GM19023 (cell line): ENCODE data around the gene PDGFD.

ENCODE experiments used
- ATAC-seq: cut with Tn5 transposase; IDR thresholded peaks from one replicate; pipeline ENCODE4 v1.9.1; 2021; ENCODE audit warnings: mild to moderate bottlenecking, moderate library complexity; ENCODE audit not compliant: unreplicated experiment

PDGFD gene

GRCh38 chr11:103894034-103894433, 269.9 kb downstream of the PDGFD start:
- no peak for ATAC-seq

GRCh38 chr11:103893371-103893770, 270.6 kb downstream of the PDGFD start:
- no peak for ATAC-seq

GRCh38 chr11:103892603-103893002, 271.3 kb downstream of the PDGFD start:
- ATAC-seq, result no peak

- no peak for ATAC-seq
These were observed 273.3 kb downstream of the PDGFD start for GRCh38 chr11:103890654-103891053.

- ATAC-seq, result no peak
These were observed 274.3 kb downstream of the PDGFD start for GRCh38 chr11:103889679-103890078.

- no peak for ATAC-seq
These were observed 275.4 kb downstream of the PDGFD start for GRCh38 chr11:103888541-103888951.

GRCh38 chr11:103887001-103887658, 276.8 kb downstream of the PDGFD start:
- peak; percentile 75 for ATAC-seq

GRCh38 chr11:103883856-103884255, 280.1 kb downstream of the PDGFD start:
- no peak for ATAC-seq

- no peak for ATAC-seq
These were observed 280.7 kb downstream of the PDGFD start for GRCh38 chr11:103883291-103883690.

- no peak for ATAC-seq
These were observed 282.4 kb downstream of the PDGFD start for GRCh38 chr11:103881584-103881983.

GRCh38 chr11:103880968-103881367, 283.0 kb downstream of the PDGFD start:
- no peak for ATAC-seq

GRCh38 chr11:103878646-103879045, 285.3 kb downstream of the PDGFD start:
- ATAC-seq, result no peak

GRCh38 chr11:103877221-103877620, 286.7 kb downstream of the PDGFD start:
- ATAC-seq, result no peak

- ATAC-seq, result peak; percentile 94
These were observed 288.0 kb downstream of the PDGFD start for GRCh38 chr11:103875855-103876510.

- ATAC-seq, result no peak
These were observed 291.2 kb downstream of the PDGFD start for GRCh38 chr11:103872748-103873147.

- ATAC-seq, result no peak
These were observed 291.9 kb downstream of the PDGFD start for GRCh38 chr11:103871923-103872551.

GRCh38 chr11:103870821-103871309, 293.1 kb downstream of the PDGFD start:
- ATAC-seq, result no peak

- ATAC-seq, result no peak
These were observed 296.5 kb downstream of the PDGFD start for GRCh38 chr11:103867481-103867880.

- no peak for ATAC-seq
These were observed 300.4 kb downstream of the PDGFD start for GRCh38 chr11:103863497-103863896.

- ATAC-seq, result no peak
These were observed 301.2 kb downstream of the PDGFD start for GRCh38 chr11:103862802-103863174.

GRCh38 chr11:103862094-103862801, 301.7 kb downstream of the PDGFD start:
- ATAC-seq, result peak; percentile 74
